ENCODE measurements around the gene GRIN3B.

GRIN3B gene

DNA sequence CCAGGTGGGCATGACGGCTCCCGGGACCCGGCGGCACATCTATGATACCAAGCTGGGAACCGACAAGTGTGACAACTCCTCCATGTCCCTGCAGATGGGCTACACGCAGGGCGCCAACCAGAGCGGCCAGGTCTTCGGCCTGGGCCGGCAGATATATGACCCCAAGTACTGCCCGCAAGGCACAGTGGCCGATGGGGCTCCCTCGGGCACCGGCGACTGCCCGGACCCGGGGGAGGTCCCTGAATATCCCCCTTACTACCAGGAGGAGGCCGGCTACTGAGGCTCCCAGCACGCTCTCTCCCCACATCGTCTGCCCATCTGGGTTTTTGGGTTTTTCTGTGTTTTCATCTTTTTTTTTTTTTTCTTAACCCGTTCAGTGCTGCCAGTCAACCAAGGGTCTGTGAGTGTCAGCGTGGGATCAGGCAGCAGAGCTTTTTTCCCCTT lies 37.4 kb downstream of the GRIN3B start:
- no peak for DNase-seq

DNA sequence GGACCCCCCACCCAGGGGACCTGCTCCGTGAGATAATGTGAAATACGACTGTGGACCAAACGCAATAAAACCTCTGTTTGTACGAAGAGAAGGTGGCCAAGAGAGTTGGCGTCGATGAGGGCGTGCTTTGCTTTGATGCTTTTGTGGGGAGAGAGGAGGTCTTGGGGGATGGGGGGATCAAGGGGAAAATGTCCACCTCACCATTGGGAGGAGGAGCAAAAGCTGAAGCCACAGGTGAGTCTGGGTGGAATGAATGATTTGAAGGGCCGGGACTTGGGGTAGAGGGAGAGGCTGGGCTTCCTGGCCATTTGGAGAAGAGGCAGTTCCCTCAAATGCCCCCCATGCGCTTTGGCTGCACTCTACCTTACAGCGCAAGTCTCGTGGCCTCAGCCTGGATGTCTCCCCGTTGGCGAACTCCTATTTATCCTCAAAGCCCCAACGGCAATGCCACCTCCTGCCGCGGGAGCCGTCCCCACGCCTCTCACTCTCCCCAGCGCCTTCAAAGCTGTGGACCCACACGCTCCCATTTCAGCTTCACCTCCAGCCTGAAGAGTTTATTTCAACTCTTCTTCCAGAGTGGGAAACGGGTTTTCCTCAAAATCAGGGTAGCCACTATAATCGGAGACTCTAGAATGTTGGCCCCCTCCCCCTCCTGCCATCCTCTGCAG lies 38.9 kb downstream of the GRIN3B start:
- H3K36me3 Mint-ChIP-seq (ENCODE audit: low read depth), result peaks cover 34% of the 10 kb centered on the region
- DNase-seq, result no peak
- peaks cover 3% of the 10 kb centered on the region for H3K27me3 Mint-ChIP-seq (ENCODE audit: low read depth, poor library complexity)
- peak overlapping the region; percentile 85 for H3K4me3 Mint-ChIP-seq
- TF ChIP-seq, protein P1, sequence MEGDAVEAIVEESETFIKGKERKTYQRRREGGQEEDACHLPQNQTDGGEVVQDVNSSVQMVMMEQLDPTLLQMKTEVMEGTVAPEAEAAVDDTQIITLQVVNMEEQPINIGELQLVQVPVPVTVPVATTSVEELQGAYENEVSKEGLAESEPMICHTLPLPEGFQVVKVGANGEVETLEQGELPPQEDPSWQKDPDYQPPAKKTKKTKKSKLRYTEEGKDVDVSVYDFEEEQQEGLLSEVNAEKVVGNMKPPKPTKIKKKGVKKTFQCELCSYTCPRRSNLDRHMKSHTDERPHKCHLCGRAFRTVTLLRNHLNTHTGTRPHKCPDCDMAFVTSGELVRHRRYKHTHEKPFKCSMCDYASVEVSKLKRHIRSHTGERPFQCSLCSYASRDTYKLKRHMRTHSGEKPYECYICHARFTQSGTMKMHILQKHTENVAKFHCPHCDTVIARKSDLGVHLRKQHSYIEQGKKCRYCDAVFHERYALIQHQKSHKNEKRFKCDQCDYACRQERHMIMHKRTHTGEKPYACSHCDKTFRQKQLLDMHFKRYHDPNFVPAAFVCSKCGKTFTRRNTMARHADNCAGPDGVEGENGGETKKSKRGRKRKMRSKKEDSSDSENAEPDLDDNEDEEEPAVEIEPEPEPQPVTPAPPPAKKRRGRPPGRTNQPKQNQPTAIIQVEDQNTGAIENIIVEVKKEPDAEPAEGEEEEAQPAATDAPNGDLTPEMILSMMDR (IDR thresholded peaks at IDR 0.05), result no peak
- peak overlapping the region; percentile 62 for H3K27ac Mint-ChIP-seq
- H3K9me3 Mint-ChIP-seq, result no peaks in the 10 kb centered on the region
- peaks cover 24% of the 10 kb centered on the region for H3K4me1 Mint-ChIP-seq

More for the DNA sequence above, 37.4 kb downstream of the GRIN3B start:
- peaks cover 24% of the 10 kb centered on the region for H3K4me1 Mint-ChIP-seq
- peak overlapping the region; percentile 37 for H3K27ac Mint-ChIP-seq
- peaks cover 43% of the 10 kb centered on the region for H3K36me3 Mint-ChIP-seq (ENCODE audit: low read depth)
- no peaks in the 10 kb centered on the region for H3K27me3 Mint-ChIP-seq (ENCODE audit: low read depth, poor library complexity)
- no peaks in the 10 kb centered on the region for H3K9me3 Mint-ChIP-seq
- TF ChIP-seq, protein P1 (IDR thresholded peaks at IDR 0.05), result no peak
- H3K4me3 Mint-ChIP-seq, result no peak overlapping the region

DNA sequence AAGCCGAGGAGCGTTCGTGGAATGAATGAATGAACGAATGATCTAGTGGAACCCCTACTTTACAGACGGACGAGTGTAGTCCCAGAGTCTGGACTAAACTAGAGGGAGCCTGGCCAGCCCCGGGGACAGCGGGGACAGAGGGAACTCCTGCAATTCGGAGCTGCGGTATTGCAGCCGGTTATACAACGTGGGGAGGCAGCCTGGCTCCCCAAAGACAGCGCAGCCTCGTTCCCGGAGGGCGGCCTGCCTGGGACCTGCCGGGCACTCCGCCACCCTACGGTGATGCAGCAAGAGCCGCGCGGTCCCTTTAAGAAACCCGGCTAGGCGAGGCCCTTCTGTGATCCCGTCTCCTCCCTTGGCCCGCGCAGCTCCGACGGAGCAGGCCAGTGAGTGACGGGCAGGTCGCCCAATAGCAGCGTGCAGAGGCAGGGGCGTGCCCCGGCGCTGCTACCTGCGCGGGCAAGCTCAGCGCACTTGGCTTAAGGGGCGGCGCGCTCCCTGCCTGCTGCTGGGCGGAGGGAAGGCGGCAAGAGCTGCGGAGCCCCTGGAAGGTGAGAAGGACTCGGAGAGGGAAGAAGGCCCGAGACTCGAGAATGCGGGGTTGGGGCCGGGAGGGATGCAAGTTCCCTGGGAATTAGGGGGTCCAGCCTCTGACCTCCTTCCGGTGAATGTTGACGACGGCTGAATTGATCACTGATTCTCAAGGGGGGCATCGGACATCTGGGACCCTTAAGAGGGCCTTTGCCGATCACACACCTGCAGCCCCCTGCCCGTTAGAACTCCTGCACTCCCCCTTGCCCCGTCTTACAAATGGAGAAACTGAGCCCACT lies 39.6 kb downstream of the GRIN3B start, which contains the start of gene ABCA7:
ABCA7 (plus strand) TSS at position 462 of the 830 bp plus-strand sequence. CDS start 1,255 bp downstream, outside the sequence.
- DNase-seq, result peak; percentile 100
- Mint-ChIP-seq H3K4me1 (peaks cover 24% of the 10 kb centered on the region), H3K27ac (peak within 1 kb of the TSS; percentile 62), H3K36me3 (ENCODE audit: low read depth) (peaks cover 34% of the 10 kb centered on the region), H3K9me3 (no peaks in the 10 kb centered on the region), H3K27me3 (ENCODE audit: low read depth, poor library complexity) (peaks cover 3% of the 10 kb centered on the region), H3K4me3 (peak within 1 kb of the TSS; percentile 85)
- TF ChIP-seq, protein P1 (IDR thresholded peaks at IDR 0.05), result no peak

DNA sequence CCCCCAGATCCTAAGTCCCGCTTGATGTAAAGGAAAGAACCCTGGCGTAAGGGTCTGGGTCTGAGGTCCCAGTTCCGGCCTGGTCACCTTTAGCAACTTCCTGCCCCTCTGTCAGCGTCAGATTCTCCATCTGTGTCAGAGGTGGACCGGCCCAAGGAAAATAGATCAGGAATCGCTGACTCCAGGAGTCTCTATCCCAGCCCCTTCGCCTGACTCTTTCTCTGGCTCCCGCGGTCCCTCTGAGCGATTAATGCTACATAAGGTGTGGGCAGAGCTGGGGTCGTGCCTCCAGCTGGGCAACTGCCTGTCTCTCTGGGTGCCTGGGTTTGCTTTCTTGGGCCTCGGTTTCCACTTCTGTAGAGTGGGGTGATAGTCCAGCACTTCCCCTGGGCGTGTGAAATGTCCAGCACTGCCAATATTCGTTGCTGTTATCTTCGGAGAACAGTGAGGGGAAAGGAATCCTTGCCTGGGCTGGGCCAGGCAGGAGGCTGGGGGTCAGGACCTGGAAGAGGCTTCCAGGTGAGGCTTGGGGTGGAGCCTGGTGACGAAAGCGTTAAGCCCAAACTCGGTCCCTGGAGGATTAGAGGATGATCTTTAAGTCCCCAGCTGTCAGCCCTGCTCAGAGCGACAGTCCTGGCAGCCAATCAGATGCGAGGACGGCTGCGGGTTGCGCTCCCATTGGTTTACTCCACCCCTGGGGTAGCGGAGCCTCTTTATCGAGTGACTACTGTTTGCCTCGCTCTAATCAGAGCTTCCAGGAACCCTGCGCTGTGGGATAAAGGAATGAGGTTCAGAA lies 40.5 kb downstream of the GRIN3B start:
- peaks cover 3% of the 10 kb centered on the region for H3K27me3 Mint-ChIP-seq (ENCODE audit: low read depth, poor library complexity)
- peaks cover 29% of the 10 kb centered on the region for H3K4me1 Mint-ChIP-seq
- peak overlapping the region; percentile 85 for H3K4me3 Mint-ChIP-seq
- DNase-seq, result peak; percentile 86
- TF ChIP-seq, protein P1 (IDR thresholded peaks at IDR 0.05), result no peak
- H3K9me3 Mint-ChIP-seq, result no peaks in the 10 kb centered on the region
- H3K27ac Mint-ChIP-seq, result peak overlapping the region; percentile 48
- peaks cover 29% of the 10 kb centered on the region for H3K36me3 Mint-ChIP-seq (ENCODE audit: low read depth)

DNA sequence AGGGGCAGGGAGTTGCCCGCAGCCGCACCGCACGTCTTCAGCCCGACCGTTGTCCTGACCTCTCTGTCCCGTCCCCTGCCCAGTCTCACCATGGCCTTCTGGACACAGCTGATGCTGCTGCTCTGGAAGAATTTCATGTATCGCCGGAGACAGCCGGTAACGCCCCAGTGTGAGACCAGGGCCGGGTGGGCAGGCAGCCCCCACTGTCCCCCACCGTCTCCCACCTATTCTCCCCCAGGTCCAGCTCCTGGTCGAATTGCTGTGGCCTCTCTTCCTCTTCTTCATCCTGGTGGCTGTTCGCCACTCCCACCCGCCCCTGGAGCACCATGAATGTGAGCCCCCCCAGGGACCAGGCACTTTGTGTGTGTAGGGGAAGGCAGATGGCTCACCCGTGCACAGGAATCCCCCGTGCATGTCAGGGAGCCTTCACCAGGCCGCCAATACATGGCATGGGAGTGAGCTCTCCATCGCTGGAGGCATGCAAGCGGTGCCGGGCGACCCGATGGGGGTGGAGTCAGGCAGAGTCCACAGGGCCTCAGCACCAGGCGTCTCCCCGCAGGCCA lies 41.1 kb downstream of the GRIN3B start:
- no peak for DNase-seq
- Mint-ChIP-seq H3K27ac (no peak overlapping the region), H3K27me3 (ENCODE audit: low read depth, poor library complexity) (peaks cover 3% of the 10 kb centered on the region), H3K4me3 (peak overlapping the region; percentile 85), H3K4me1 (peaks cover 29% of the 10 kb centered on the region), H3K9me3 (no peaks in the 10 kb centered on the region), H3K36me3 (ENCODE audit: low read depth) (peaks cover 22% of the 10 kb centered on the region)
- TF ChIP-seq, protein P1 (IDR thresholded peaks at IDR 0.05), result no peak

All from nephron progenitor cell (in vitro differentiated cells).